AG04450 (cell line): ENCODE measurements around the gene COLEC12. TPM values are rescaled to one million over a fixed set of nuclear protein-coding genes. Genes with fewer than 3 reads are reported as not detected.

ENCODE experiments used
- CTCF ChIA-PET: fragments of 300-600, 350-600 bp; formaldehyde crosslinking; extraction: SDS; loops from one replicate; lab custom pipeline; 2022; ENCODE audit warnings: antibody characterized with exemption, inconsistent platforms; lab: Charles Lee
- POLR2A ChIA-PET: fragments of 350-600 bp; formaldehyde crosslinking; extraction: SDS; loops from one replicate; lab custom pipeline; 2021; ENCODE audit warnings: antibody characterized with exemption, inconsistent platforms; lab: Yijun Ruan, JAX
- DNase-seq: peaks from one replicate; pipeline ENCODE4 v3.0.0-alpha.2; 2011; ENCODE audit warnings: low read depth, low spot score
- H3K27ac ChIP-seq: one replicate; pipeline ENCODE4 v1.5.1; 2012; ENCODE audit warnings: low read depth, low read length, control low read depth
- H3K27me3 ChIP-seq: one replicate; pipeline ENCODE4 v1.6.0; 2012; ENCODE audit warnings: low read length; ENCODE audit not compliant: control insufficient read depth, insufficient read depth
- H3K4me3 ChIP-seq: 2 replicates; pipeline ENCODE4 v1.5.1; 2011; ENCODE audit warnings: mild to moderate bottlenecking, low read depth, low read length, control low read depth
- H3K9me3 ChIP-seq: 2 replicates; pipeline ENCODE4 v1.5.1; 2012; ENCODE audit warnings: low read length; ENCODE audit not compliant: control insufficient read depth, insufficient read depth
- CTCF ChIP-seq: IDR thresholded peaks from 2 replicates; pipeline ENCODE4 v1.5.1; 2011; ENCODE audit warnings: low read depth, low read length, control low read depth, inconsistent platforms
- polyA plus RNA-seq: library from polyadenylated mRNA; depleted of rRNA; stranded (reverse); fragments of >200 nt; gene quantifications from 2 replicates; pipeline ENCODE4 v1.2.3, GENCODE V29; 2011

The COLEC12 gene
- polyA plus RNA-seq, 1 experiment: 10.9 TPM

- DNase-seq: no peak
- no peak for TF ChIP-seq CTCF
- H3K27me3 ChIP-seq: no peaks in the 10 kb centered on the region
- no peak overlapping the region for H3K4me3 ChIP-seq
- CTCF ChIA-PET: no interaction called here
- H3K27ac ChIP-seq: peak overlapping the region; percentile 71
- POLR2A ChIA-PET: interaction anchor here (2.2 kb wide), 1 partner anchor 16 kb away, joined by 12 read pairs; no protein-coding TSS in a partner anchor
- H3K9me3 ChIP-seq: no peaks in the 10 kb centered on the region
Observed at GRCh38 chr18:396251-396555, 104.3 kb downstream of the COLEC12 start.

DNA sequence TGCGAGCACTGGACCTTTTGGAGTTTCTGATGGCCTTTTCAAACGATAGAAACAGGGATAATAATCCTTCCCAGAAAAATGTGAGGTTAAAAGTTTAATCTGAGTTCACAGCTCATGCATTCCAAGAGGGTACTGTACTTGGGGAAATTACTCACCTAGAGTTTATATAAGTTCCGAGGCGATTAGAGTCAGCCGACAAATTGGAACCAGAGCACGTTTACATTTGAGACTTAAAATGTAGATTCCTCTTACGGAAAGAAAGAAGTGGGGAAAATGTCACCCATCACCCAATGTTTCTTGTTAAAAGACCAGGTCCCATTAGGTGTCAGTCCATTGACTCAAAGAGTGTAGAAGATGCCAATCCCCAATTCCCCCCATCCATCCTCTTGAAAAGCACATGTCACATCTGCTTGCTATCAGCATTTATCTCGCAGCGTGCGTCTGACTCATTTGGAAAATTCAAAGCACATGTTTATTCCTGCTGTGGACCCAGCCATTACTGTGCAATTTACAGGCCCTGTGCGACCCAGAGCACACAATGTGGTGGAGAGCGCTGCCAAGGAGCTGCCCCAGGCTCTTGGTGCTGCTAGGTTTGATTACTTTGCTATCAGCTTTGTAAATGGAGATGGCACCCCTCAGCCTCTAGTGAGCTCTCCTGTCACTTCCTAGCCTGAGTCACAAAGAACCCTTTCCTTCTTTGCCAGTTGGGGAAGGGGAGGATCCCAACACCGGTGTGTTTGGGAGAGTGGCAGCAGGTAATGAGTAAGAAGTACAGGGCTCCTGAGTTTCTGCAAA, 104.8 kb downstream of the COLEC12 start:
- H3K4me3 ChIP-seq: no peak overlapping the region
- peak overlapping the region; percentile 74 for H3K27ac ChIP-seq
- DNase-seq: peak; percentile 53
- ChIA-PET POLR2A (interaction anchor here (0.6 to 2.2 kb wide), 4 partner anchors 14 to 222 kb away, joined by 3 to 12 read pairs (median 4); no protein-coding TSS in a partner anchor), CTCF (no interaction called here)
- H3K27me3 ChIP-seq: no peaks in the 10 kb centered on the region
- TF ChIP-seq CTCF: no peak
- no peaks in the 10 kb centered on the region for H3K9me3 ChIP-seq

DNA sequence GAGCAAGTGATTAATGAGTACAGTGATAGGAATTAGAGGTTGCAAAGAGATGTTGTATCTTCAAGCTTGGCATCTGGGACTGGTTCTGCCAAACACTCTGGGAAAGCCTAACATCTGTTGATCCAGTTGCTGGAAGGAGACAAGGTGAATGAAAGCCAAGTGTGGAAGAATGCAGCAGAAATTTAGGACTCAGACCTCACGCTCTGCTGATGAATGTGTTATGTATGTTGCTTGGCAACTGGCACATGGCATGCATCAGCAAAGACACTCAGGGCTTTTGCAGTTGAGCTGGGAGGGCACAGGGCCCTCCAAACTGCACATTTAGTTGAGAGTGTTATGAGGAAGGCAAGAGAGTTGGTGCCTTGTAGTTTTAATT, 105.5 kb downstream of the COLEC12 start:
- no peak for TF ChIP-seq CTCF
- POLR2A ChIA-PET: interaction anchor here (0.6 to 2.2 kb wide), 4 partner anchors 15 to 223 kb away, joined by 3 to 12 read pairs (median 4); no protein-coding TSS in a partner anchor
- Histone ChIP-seq H3K4me3 (no peak overlapping the region), H3K27me3 (no peaks in the 10 kb centered on the region), H3K27ac (peak overlapping the region; percentile 74), H3K9me3 (no peaks in the 10 kb centered on the region)
- DNase-seq: peak; percentile 51
- CTCF ChIA-PET: no interaction called here

DNA sequence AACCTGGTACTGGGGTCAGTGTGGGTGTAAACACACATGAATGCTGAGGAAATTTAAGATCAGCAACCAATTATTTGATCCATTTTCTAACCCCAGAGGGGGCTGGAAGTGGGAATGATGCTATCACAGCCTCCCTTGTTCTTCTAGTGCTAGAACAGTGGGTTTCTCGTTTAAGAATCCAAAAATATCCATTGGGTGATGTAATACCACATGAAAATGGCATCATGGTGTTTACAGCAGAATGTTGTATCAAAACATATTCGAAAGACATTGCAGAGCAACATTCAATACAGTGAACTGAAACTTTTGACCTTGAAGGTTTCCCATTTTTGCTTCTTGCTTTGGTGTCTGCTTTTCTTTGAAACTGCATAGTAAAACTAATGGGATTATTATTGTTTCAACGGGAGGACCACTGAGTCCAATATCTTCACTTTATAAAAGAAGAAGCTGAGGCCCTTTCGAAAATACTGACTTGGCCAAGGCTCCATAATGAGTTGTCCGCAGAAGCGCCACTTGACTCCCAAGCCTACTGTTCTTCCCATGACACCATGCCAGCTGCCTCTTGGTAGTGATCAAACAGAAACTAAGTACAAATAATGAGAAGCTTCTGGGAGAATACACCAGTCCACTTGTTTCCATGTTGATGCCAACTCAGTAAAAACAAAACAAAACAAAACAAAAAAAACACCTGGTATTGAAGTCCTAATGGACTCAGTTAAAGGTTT, 106.1 kb downstream of the COLEC12 start:
- TF ChIP-seq CTCF: no peak
- Histone ChIP-seq H3K27ac (peak overlapping the region; percentile 74), H3K9me3 (no peaks in the 10 kb centered on the region), H3K27me3 (no peaks in the 10 kb centered on the region), H3K4me3 (no peak overlapping the region)
- DNase-seq: no peak
- POLR2A ChIA-PET: interaction anchor here (0.6 to 2.2 kb wide), 2 partner anchors 15 to 44 kb away, joined by 3 to 12 read pairs; no protein-coding TSS in a partner anchor
- CTCF ChIA-PET: no interaction called here

DNA sequence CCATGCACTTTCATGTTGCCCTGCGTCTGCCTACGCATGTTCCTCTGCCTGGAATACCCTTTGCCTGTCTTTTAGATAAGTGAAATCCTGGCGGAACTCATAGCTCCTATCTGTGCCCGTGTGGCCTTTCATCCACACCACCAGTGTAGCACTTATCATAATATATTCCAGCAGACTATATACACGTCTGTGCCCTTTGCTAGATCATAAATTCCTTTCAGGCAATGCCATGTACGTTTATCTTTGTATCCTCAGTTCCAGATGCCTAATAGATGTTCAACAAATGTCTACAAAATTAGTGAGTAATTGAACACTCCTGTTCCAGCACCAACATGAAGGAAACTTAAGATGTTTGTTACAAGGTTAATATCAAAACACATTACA, 106.9 kb downstream of the COLEC12 start:
- TF ChIP-seq CTCF: no peak
- no peak for DNase-seq
- POLR2A ChIA-PET: no interaction called here
- Histone ChIP-seq H3K9me3 (no peaks in the 10 kb centered on the region), H3K4me3 (no peak overlapping the region), H3K27me3 (no peaks in the 10 kb centered on the region), H3K27ac (no peak overlapping the region)
- CTCF ChIA-PET: no interaction called here
